HG02763 (cell line): Measurements from ENCODE around the gene BBS9.

Experiments
- ATAC-seq: cut with Tn5 transposase; IDR thresholded peaks from one replicate; pipeline ENCODE4 v1.9.1; 2021; ENCODE audit warnings: mild to moderate bottlenecking, moderate library complexity; ENCODE audit not compliant: unreplicated experiment

The BBS9 gene

GRCh38 chr7:33422825-33423645 is 293.7 kb downstream of the BBS9 start:
- peak; percentile 19 for ATAC-seq

DNA sequence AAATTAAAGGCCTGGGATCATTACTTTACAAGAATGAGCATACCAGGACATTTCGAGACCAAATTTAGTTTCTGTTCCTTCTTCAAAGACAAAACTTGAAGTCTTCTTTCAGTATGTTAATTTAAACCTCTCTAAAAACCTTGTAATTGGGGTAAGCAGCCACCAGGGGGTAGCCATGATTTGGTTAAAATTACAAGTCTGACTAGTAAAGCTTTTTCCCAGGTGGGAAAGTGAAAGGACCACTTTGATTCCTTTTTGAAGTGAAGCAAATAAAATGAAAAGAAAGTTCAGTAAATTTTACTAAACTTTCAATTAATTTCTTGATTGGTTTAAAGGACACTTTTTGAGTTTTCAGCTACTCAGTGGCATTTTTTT is 294.3 kb downstream of the BBS9 start:
- ATAC-seq: peak; percentile 80

GRCh38 chr7:33425395-33425794 is 296.0 kb downstream of the BBS9 start:
- ATAC-seq: no peak

GRCh38 chr7:33425929-33426678 is 296.7 kb downstream of the BBS9 start:
- ATAC-seq: no peak

DNA sequence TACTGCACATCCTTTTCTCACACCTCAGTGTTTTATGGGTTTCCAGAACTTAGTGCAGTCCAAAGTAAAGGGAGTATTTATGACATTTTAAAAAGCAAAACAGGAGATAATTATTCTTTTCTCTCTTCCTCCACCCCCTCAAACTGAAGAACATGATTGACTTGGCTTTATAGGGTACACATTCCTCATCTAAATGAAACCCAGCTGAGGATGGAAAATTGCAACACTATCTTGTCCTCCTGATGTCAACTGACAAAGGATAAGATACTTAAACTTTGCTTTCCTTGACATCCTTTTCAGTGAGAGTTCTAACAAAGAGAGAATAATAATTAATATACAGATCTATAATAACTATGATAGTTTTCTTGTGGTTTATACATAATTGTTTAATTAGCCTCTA is 299.1 kb downstream of the BBS9 start:
- ATAC-seq: no peak

DNA sequence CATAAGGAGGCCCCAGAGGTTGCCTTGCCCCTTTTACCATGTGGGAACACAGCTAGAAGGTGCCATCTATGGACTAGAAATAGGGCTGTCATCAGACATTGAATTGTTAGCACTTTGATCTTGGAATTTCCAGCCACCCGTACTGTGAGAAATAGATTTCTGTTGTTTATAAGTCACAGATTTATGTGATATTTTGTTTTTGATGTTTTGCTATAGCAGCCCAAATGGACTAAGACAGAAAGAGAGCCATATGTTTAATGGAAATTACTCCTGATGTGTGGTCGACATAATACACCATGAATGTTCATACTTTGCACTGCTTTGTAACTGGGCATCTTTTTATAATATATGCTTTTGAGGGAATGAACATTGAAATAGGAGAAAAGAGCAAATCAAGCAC is 302.2 kb downstream of the BBS9 start:
- ATAC-seq: no peak

GRCh38 chr7:33432821-33433220 is 303.5 kb downstream of the BBS9 start:
- no peak for ATAC-seq

- no peak for ATAC-seq
Observed at GRCh38 chr7:33433357-33433756, 304.0 kb downstream of the BBS9 start.

- ATAC-seq: no peak
Observed at GRCh38 chr7:33444511-33444910, 315.1 kb downstream of the BBS9 start.

DNA sequence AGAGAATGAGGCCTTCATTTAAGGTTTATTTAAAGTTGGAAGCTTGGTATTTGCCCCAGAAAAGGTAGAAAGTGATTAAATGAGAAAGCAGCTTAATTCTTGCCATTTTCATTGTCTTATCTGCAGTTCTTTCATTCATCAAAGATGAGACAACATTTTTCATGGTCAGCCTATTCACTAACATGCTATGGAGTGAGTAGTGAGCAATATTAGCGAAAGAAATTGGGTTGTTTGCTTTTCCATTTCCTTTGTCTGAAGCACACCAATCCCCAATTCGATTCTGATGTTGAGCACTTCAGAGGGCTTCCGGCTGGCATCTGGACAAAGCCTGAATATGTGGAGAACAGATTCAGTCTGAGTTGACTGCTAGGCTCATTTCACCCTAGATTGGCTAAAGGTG is 317.2 kb downstream of the BBS9 start:
- no peak for ATAC-seq

DNA sequence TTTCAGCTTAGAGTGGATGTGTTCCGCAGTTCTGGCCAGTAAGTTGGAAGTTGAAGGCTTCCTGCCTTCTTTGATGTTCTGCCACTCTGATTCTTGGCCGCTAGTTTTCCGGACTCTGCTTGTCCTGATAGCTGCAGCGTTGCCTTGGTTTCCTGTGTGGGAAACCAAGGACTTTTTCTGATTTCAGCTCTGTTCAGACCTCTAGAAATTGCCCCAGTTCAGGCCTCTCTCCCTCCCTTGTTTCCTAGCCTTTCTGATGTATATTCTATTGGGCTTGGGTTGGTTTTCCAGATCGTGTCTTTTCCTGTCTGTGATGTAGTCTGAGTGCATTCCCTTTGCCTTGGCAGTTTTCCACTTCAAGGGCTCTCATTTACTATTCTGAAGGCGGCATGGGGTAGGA is 318.7 kb downstream of the BBS9 start:
- no peak for ATAC-seq

DNA sequence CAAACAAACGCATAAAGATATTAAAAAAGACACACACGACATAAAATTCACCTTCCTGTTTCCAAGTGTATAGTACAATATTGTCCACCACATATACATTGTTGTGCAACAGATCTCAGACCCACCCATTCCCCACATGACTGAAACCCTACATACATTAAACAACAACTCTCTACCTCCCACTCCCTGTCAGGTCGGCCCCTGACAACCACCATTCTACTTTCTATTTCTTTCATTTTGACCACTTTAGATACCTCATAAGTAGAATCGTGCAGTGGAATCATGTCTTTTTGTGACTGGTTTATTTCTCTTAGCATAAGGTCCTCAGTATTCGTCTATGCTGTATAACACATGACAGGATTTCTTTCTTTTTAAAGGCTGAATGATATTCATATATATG is 320.5 kb downstream of the BBS9 start:
- ATAC-seq: no peak

- no peak for ATAC-seq
Observed at GRCh38 chr7:33452805-33453502, 323.6 kb downstream of the BBS9 start.

DNA sequence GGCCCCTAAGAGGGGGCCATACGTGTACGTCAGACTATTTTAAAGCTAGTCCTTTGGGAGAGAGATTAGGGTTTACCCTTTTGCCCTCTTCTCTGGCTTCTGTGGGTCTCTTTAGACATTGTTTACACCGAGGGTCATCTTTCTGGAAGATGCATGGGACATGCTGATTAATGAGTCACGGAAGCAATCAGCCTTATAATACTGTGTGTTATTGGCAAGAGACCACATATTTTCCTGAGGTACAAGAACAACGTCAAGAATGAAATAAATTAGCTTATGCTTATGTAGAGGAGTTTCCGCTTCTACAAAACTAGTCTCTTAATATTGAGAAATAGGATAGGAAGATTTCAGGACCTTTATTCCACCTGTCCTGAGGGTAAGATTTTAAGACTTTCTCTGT is 327.7 kb downstream of the BBS9 start:
- no peak for ATAC-seq

DNA sequence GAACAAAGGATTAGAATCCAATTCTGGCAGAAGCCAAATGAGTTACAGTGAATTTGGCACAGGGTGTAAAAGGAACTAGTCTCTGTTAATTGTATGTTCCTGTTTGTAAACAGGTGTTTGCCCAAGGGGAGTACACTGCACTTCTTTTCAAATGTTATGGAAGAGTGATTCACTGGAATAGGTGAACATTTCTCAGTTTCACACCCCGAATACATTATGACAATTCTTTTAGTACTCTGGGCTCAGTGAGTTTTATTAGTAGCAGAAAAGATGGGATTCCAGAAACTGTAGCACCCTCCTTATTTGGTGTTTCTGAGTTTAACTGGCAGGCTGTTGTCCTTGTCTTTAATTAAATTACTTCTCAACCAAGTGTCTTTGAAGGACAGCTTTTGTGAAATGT is 329.2 kb downstream of the BBS9 start:
- ATAC-seq: no peak

- no peak for ATAC-seq
Observed at GRCh38 chr7:33459340-33459751, 330.0 kb downstream of the BBS9 start.

GRCh38 chr7:33463131-33463530 is 333.8 kb downstream of the BBS9 start:
- no peak for ATAC-seq

GRCh38 chr7:33466203-33466602 is 336.8 kb downstream of the BBS9 start:
- ATAC-seq: no peak

- peak; percentile 72 for ATAC-seq
Observed at GRCh38 chr7:33471636-33472242, 342.4 kb downstream of the BBS9 start.

DNA sequence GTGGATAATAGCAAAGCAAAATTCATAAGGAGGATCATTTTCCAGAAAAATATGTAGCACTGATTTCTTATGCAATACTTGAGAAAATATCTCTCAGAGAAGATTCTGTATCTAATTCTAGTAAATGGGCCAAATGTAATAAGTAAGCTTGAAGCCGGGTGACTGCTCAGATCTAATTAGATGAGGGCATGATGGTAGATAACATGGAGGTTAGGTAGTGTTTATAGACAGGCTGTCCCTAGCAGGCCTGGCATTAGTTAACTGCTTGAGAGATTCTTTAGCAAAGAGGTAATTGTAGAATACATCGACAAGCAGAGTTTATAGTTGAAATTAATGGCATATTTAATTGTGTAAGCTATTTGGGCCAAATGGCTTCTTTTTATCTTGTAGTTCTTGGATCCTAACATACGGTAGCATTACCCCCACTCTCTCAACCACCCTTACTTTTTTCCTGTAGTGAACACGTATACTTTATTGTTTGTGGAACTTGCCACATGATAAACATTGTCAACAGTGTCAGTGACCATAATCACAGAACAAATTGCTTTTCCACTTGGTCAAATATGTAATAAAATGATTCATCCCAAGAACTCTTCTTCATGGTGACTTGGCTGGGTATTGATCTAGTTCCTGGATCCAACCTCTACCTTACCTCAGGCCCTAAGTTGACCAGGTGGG is 343.1 kb downstream of the BBS9 start:
- ATAC-seq: no peak
